ENCODE results near the gene DNAH3. TPM values are rescaled to one million over a fixed set of nuclear protein-coding genes. Genes with fewer than 3 reads are reported as not detected.
"Not testable (repeated sequence)": the region's sequence is repeated elsewhere in the genome, so short reads cannot be mapped to it uniquely, and the experiment has no call there.

The DNAH3 gene
- total RNA-seq = under 1 TPM in 2 of 4 donors, not detected in 2; 0.13 to 0.15 TPM

GRCh38 chr16:21150375-21151001 lies at the start of gene DNAH3:
TSS of gene DNAH3 (minus strand) at chr16:21150846. CDS start at chr16:21150319, 527 bp downstream.
- no peaks in the 10 kb centered on the region for H3K4me1 ChIP-seq
- no peaks in the 10 kb centered on the region for H3K36me3 ChIP-seq
- peaks cover 11% of the 10 kb centered on the region for H3K27me3 ChIP-seq
- no peaks in the 10 kb centered on the region for H3K9me3 ChIP-seq
- 11% methylated on average over 4 of the region's 8 CpGs; no CpG with 5 or more reads in 1 of the 2 donors for WGBS, 2 donors (ENCODE audit: low coverage in 1 of 2)
- TF ChIP-seq POLR2AphosphoS5 (IDR thresholded peaks at IDR 0.05) (no peak), CTCF (IDR thresholded peaks at IDR 0.05) (no peak), EP300 (IDR thresholded peaks at IDR 0.05) (no peak), POLR2A (IDR thresholded peaks at IDR 0.05) (no peak)
- no peak within 1 kb of the TSS for H3K27ac ChIP-seq
- H3K4me3 ChIP-seq = no peak within 1 kb of the TSS
- ATAC-seq = no peak

- no peak for ATAC-seq
- H3K36me3 ChIP-seq = no peaks in the 10 kb centered on the region
- 74 to 82% methylated on average over 4 to 5 of the region's 5 CpGs for WGBS, 2 donors (ENCODE audit: low coverage in 1 of 2)
- H3K4me1 ChIP-seq = no peaks in the 10 kb centered on the region
- H3K27me3 ChIP-seq = peaks cover 14% of the 10 kb centered on the region
- no peaks in the 10 kb centered on the region for H3K9me3 ChIP-seq
- H3K4me3 ChIP-seq = no peak overlapping the region
- H3K27ac ChIP-seq = no peak overlapping the region
- TF ChIP-seq CTCF (IDR thresholded peaks at IDR 0.05) (no peak), POLR2A (IDR thresholded peaks at IDR 0.05) (no peak), EP300 (IDR thresholded peaks at IDR 0.05) (no peak), POLR2AphosphoS5 (IDR thresholded peaks at IDR 0.05) (no peak)
Observed at GRCh38 chr16:21199607-21200218, 49.1 kb upstream of the DNAH3 start.

- WGBS, 2 donors (ENCODE audit: low coverage in 1 of 2) = 60% methylated on average over 2 to 3 of the region's 3 CpGs
- Histone ChIP-seq H3K27ac (no peak overlapping the region), H3K4me3 (no peak overlapping the region), H3K4me1 (no peaks in the 10 kb centered on the region), H3K27me3 (peaks cover 14% of the 10 kb centered on the region), H3K9me3 (no peaks in the 10 kb centered on the region), H3K36me3 (no peaks in the 10 kb centered on the region)
- no peak for ATAC-seq
- TF ChIP-seq CTCF (IDR thresholded peaks at IDR 0.05) (no peak), POLR2A (IDR thresholded peaks at IDR 0.05) (no peak), POLR2AphosphoS5 (IDR thresholded peaks at IDR 0.05) (no peak), EP300 (IDR thresholded peaks at IDR 0.05) (no peak)
Observed at GRCh38 chr16:21197621-21198020, 47.0 kb upstream of the DNAH3 start.

- Histone ChIP-seq H3K27ac (no peak overlapping the region), H3K4me1 (no peaks in the 10 kb centered on the region), H3K9me3 (no peaks in the 10 kb centered on the region), H3K27me3 (peaks cover 14% of the 10 kb centered on the region), H3K4me3 (no peak overlapping the region), H3K36me3 (no peaks in the 10 kb centered on the region)
- WGBS, 2 donors (ENCODE audit: low coverage in 1 of 2) = 80% methylated on average over 1 of the region's 1 CpG; no CpG with 5 or more reads in 1 of the 2 donors
- TF ChIP-seq POLR2A (IDR thresholded peaks at IDR 0.05) = no peak
- no peak for TF ChIP-seq EP300 (IDR thresholded peaks at IDR 0.05)
- TF ChIP-seq POLR2AphosphoS5 (IDR thresholded peaks at IDR 0.05) = no peak
- no peak for TF ChIP-seq CTCF (IDR thresholded peaks at IDR 0.05)
- ATAC-seq = no peak
Observed at GRCh38 chr16:21197112-21197511, 46.5 kb upstream of the DNAH3 start.

GRCh38 chr16:21195330-21195729 lies 44.7 kb upstream of the DNAH3 start:
- ATAC-seq, H3K27ac ChIP-seq, H3K4me1 ChIP-seq, H3K36me3 ChIP-seq, H3K4me3 ChIP-seq, H3K9me3 ChIP-seq, H3K27me3 ChIP-seq: not testable (repeated sequence)
- 90 to 100% methylated on average over 2 to 4 of the region's 8 CpGs for WGBS, 2 donors (ENCODE audit: low coverage in 1 of 2)
